Posterior vena cava (tissue), 2 donors: ENCODE measurements around the gene SMARCA4. TPM values are rescaled to one million over a fixed set of nuclear protein-coding genes. Genes with fewer than 3 reads are reported as not detected.
"Not testable (repeated sequence)": the region's sequence is repeated elsewhere in the genome, so short reads cannot be mapped to it uniquely, and the experiment has no call there.

ENCODE experiments used
- DNase-seq: peaks from one replicate; pipeline ENCODE4 v3.0.0-alpha.2; 2020; ENCODE audit warnings: low spot score
- intact Hi-C, 2 donors: fragments of 100-400 bp; cut with DNase I; formaldehyde crosslinking; loops; one replicate each; pipeline versions ENCODE4 v1.14.1 to v1.14.2; 2022 to 2023
- total RNA-seq, 2 donors: library from RNA; stranded (reverse); fragmentation: NEBNext Ultra II Directional; extraction: Animal tissue kit (Norgen Biotek cat#: 25700); gene quantifications; one replicate each; pipeline ENCODE4 v1.2.1, GENCODE V29; 2021
- donor health status: DM: yes; HTN: yes; CAD: no.
- donor health status: DM: yes; HTN: yes; CAD: no.

SMARCA4 gene
- total RNA-seq, 2 donors from 2014 or later, result 68.2 to 68.8 TPM

DNA sequence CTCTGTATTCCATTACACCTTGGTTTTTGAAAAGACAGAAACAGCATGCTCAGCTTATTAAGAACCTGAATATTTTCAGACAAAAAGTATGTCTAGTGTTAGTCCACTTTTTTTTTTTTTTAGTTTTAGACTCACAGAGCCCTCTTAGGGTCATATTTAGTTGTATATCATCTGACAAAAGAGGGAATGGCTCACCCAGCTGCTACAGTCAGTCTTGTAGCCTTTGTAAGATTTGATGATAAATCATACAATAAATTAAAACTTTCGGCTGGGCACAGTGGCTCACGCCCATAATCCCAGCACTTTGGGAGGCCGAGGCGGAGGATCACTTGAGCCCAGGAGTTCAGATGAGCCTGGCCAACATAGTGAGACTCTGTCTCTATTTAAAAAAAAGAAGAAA is 84.7 kb downstream of the SMARCA4 start:
- intact Hi-C loops, result no loop called here
- no peak for DNase-seq

DNA sequence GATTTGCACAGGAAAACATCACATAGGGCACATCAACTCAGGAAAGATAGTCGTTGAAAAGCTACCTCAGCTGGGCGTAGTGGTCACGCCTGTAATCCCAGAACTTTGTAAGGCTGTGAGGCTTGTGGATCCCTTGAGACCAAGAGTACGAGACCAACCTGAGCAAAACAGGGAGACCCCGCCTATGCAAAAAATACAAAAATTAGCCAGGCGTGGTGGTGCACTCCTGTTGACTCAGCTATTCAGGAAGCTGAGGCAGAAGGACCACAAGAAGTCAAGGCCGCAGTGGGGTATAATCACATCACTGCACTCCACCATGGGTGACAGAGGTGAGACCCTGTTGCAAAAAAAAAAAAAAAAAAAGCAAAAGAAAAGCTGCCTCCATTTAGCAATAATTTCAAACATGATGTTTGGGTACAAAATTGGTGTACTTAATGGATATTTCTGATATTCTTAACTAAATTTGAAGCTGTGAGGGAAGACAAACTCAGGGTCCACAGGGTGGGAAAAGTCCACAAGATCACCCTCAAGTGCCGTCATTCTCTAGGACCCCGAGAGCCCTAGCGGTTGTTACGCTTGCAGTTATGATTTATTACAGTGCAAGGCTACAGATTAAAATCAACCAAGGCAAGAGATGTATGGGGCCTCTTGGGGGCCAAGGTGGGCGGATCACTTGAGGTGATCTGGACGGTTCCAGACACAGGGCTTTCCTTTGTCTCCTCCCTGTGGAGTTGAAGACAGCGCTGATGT is 86.0 kb downstream of the SMARCA4 start:
- intact Hi-C loops, result no loop called here

GRCh38 chr19:11047866-11048265 is 87.0 kb downstream of the SMARCA4 start:
- no peak for DNase-seq
- intact Hi-C loops, result no loop called here

More for the DNA sequence above, 86.0 kb downstream of the SMARCA4 start:
- no peak for DNase-seq

DNA sequence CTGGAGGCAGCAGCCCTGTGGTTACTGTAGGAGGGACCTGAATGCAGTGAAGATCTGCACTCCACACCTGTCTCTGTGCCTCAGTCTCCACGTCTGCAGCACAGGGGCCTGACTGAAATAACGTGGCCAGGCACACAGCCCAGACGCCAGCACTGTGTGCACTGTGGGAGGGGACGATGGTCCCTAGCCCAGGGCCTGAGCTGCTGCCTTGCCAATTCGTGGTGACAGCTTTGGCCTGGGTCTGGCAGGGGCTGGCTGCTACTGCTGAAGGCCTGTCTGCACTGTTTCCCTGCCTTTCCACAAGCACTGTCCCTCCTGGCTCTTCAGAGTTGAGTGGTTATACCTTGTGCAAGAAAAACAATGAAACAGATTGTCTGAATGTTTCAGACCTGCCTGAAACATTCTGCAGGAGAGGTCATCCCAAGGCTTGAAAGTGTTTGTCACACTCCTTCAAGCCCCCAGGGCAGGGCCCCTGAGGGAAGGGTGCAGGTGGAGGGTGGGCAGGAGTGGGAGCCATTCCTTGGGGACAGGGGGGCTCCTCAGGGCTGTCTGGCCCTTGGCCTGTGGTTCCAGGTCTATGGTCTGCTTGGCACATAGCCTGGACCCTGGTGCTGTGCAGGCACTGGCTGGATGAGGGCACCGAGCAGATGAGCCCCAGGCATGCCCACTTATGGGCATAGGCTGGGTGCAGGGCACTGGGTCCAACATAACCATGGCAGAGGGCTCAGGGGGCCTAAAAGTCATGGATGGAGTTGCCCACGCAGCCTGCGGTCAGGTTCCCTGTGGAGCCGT is 89.7 kb downstream of the SMARCA4 start:
- DNase-seq, result no peak
- intact Hi-C loops, result no loop called here

GRCh38 chr19:11053817-11054195 is 93.0 kb downstream of the SMARCA4 start:
- DNase-seq, result no peak
- intact Hi-C loops, result no loop called here

GRCh38 chr19:11054200-11054599 is 93.4 kb downstream of the SMARCA4 start:
- no peak for DNase-seq
- intact Hi-C loops, result no loop called here

DNA sequence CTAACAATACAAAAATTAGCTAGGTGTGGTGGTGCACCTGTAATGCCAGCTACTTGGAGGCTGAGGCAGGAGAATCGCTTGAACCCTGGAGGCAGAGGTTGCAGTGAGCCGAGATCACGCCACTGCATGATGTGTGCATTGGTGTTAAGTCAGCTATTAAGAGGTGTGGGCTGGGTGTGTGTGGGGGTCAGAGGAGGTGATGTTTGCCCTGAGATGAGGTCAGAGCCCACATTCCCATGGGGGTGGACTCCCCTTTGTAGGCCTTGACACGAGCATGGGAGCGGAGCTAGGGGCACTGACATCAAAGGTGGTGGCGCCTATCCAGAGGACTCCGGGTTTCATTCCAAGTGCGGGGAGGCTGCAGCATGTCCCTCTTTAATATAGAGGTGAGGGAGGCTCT is 93.8 kb downstream of the SMARCA4 start:
- DNase-seq, result no peak
- intact Hi-C loops, result no loop called here

DNA sequence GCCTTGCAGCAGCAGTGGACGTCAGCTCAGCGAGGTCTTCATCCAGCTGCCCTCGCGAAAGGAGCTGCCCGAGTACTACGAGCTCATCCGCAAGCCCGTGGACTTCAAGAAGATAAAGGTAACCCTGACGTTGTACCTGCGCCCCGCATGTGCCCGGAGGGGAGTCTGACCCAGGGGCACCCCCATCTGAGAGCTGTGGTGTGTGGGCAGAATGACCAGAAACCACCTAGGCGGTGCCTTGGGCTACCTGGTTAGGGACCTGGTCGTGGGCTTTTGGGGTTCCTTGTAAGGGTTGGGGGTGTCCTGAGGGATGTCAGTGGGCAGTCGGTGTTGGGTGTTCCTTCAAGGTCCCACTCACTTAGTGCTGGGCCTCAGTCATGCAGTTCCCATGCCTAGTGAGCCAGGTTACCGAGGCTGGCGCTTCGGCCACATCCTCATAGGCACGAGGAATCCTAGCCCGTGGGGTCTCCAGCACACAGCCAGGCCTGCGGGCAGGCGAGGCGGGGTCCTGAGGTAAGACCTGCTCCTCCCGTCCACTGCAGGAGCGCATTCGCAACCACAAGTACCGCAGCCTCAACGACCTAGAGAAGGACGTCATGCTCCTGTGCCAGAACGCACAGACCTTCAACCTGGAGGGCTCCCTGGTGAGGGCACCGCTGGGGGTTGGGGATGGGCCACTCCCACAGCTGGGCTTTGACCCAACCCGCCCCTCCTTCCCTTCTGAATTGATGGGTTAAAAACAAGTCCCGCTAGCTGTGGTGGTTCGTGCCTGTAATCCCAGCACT is 97.6 kb downstream of the SMARCA4 start:
- intact Hi-C loops, result no loop called here
- DNase-seq, result no peak

DNA sequence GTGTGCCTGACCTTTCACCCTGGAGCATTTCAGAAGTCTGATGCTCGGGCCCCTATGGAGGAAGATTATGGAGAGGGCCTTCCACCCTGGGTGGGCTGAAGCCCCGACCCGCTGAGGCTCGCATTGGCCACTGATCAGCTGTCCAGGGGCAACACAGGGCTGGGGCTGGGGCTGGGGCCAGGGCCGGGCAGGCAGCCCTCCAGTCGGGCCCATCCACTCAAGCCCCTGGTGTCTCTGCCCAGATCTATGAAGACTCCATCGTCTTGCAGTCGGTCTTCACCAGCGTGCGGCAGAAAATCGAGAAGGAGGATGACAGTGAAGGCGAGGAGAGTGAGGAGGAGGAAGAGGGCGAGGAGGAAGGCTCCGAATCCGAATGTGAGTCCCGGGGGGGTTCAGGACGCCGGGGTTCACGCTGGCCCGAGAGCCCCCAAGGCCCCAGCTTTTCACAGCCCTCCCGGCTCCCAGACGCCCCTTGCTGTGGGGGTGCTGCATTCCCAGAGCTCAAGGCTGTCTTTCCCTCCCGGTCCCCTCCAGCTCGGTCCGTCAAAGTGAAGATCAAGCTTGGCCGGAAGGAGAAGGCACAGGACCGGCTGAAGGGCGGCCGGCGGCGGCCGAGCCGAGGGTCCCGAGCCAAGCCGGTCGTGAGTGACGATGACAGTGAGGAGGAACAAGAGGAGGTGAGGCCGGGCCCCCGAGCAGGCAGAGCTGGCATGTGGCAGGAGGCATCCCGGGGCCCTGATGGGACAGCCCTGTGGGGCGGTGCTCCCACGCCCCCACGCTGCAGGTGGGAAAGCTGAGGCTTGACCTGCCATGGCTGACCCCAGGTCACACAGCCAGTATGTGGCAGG is 98.9 kb downstream of the SMARCA4 start:
- intact Hi-C loops, result no loop called here
- DNase-seq, result no peak

- intact Hi-C loops, result no loop called here
- DNase-seq, result no peak
Measured at GRCh38 chr19:11061952-11062351, 101.1 kb downstream of the SMARCA4 start.

DNA sequence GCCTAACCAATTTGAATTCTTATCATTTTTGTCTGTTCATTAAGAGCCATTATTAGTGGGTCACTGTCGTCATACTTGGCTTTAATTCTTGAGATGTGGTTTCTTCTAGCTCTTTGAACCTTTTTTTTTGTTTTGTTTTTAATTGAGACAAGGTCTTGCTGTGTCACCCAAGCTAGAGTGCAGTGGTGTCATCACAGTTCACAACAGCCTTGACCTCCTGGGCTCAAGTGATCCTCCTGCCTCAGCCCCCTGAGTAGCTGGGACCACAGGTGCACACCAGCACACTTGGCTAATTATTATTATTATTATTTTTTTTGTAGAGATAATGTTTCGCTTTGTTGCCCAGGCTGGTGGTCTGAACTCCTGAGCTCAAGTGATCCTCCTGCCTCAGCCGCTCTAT is 102.6 kb downstream of the SMARCA4 start:
- intact Hi-C loops, result no loop called here
- DNase-seq, result no peak

GRCh38 chr19:11064831-11065303 is 104.0 kb downstream of the SMARCA4 start:
- no peak for DNase-seq
- intact Hi-C loops, result no loop called here

- no peak for DNase-seq
- intact Hi-C loops, result no loop called here
Measured at GRCh38 chr19:11066326-11066725, 105.5 kb downstream of the SMARCA4 start.

GRCh38 chr19:11067356-11068113 is 106.7 kb downstream of the SMARCA4 start:
- intact Hi-C loops, result no loop called here
- DNase-seq, result no peak

- DNase-seq, result no peak
- intact Hi-C loops, result no loop called here
Measured at GRCh38 chr19:11069561-11069960, 108.7 kb downstream of the SMARCA4 start.

GRCh38 chr19:11070123-11070522 is 109.3 kb downstream of the SMARCA4 start:
- no peak for DNase-seq
- intact Hi-C loops, result no loop called here

- no peak for DNase-seq
- intact Hi-C loops, result no loop called here
Measured at GRCh38 chr19:11073568-11073967, 112.7 kb downstream of the SMARCA4 start.

DNA sequence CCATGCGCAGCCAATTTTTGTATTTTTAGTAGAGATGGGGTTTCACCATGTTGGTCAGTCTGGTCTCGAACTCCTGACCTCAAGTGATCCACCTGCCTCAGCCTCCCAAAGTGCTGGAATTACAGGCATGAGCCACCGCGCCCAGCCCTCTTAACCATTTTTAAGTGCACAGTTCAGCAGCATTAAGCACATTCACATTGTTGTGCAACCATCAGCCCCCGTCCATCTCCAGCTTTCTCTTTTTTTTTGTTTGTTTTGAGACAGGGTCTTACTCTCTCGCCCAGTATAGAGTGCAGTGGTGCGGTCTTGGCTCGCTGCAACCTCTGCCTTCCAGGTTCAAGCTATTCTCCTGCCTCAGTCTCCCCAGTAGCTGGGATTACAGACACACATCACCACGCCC is 116.0 kb downstream of the SMARCA4 start:
- DNase-seq, intact Hi-C loops: not testable (repeated sequence)
